Colonic mucosa (tissue), 4 donors: ENCODE results near the gene DHRS3. TPM values are rescaled to one million over a fixed set of nuclear protein-coding genes. Genes with fewer than 3 reads are reported as not detected.

Source experiments
- DNase-seq: peaks from one replicate; pipeline ENCODE4 v3.0.0-alpha.2; 2020
- H3K27ac ChIP-seq: fragments of 200-600 bp; one replicate; pipeline ENCODE4 v1.8.0; 2021
- H3K27me3 ChIP-seq: fragments of 200-600 bp; one replicate; pipeline ENCODE4 v1.8.0; 2021
- H3K36me3 ChIP-seq: fragments of 200-600 bp; one replicate; pipeline ENCODE4 v1.8.0; 2021
- H3K4me1 ChIP-seq: fragments of 200-600 bp; one replicate; pipeline ENCODE4 v1.8.0; 2021; ENCODE audit warnings: mild to moderate bottlenecking
- H3K4me3 ChIP-seq: fragments of 200-600 bp; one replicate; pipeline ENCODE4 v1.8.0; 2021
- H3K9ac ChIP-seq, 2 donors: one replicate each; pipeline ENCODE4 v1.7.0; 2013; ENCODE audit warnings: control low read depth in 2 of 2, low read depth in 2 of 2, low read length in 2 of 2
- H3K9me3 ChIP-seq: fragments of 200-600 bp; one replicate; pipeline ENCODE4 v1.8.0; 2021
- intact Hi-C: fragments of 100-400 bp; cut with DNase I; formaldehyde crosslinking; loops from one replicate; pipeline ENCODE4 v1.14.1; 2022
- total RNA-seq, 2 donors: library from RNA; stranded (reverse); fragmentation: NEBNext Ultra II Directional in 1 of 2; extraction: Animal tissue kit (Norgen Biotek cat#: 25700) in 1 of 2; gene quantifications; one replicate each; pipeline ENCODE4 v1.2.1, GENCODE V29; 2021
- TF ChIP-seq, protein P1 (sequence below): fragments of 200-600 bp; IDR thresholded peaks from one replicate; pipeline ENCODE4 v1.8.0; 2022; ENCODE audit warnings: antibody characterized with exemption, mild to moderate bottlenecking
- donor health status: healthy.
- donor health status: DM: no; HTN: no; CAD: no.
- donor health status: DM: no; HTN: no; CAD: no.

The DHRS3 gene
- total RNA-seq, 2 donors from 2014 or later: 69.6 to 120 TPM

DNA sequence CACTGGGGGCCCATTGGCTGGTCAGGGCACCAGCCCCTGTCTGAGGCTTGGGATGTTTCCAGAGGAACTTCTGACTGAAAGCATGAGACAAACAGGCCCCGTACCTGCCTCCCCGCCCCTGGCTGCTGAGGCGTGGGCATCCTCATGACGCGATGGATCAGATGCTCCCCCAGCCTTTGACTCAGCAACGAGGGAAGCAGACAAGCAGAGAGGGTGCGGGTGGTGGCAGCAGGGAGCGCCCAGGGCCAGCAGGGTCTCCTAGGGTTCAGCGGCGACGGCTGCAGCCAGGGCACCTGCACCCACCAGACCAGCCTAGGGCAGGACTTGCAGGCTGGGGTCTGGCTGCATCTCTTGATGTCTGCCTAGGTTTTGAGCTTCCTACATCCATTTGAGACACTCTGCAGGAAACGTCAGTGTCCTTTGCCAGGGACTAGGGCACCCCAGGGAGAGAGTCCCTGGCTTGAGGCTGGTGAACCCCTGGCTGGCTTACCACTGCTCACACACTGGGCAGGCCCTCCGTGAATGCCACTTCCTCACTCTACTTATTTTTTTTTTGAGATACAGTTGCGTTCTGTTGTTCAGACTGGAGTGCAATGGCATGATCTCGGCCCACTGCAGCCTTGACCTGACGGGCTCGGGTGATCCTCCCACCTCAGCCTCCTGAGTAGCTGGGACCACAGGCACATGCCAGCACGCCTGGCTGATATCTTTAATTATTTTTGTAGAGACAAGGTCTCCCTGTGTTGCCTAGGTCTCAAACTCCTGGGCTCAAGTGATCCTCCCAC, 63.3 kb downstream of the DHRS3 start:
- Histone ChIP-seq H3K9ac (no peak overlapping the region), H3K36me3 (no peaks in the 10 kb centered on the region), H3K27ac (no peak overlapping the region), H3K27me3 (no peaks in the 10 kb centered on the region), H3K4me3 (no peak overlapping the region), H3K9me3 (no peaks in the 10 kb centered on the region), H3K4me1 (no peaks in the 10 kb centered on the region)
- no peak for DNase-seq
- intact Hi-C loops: no loop called here
- TF ChIP-seq, protein P1, sequence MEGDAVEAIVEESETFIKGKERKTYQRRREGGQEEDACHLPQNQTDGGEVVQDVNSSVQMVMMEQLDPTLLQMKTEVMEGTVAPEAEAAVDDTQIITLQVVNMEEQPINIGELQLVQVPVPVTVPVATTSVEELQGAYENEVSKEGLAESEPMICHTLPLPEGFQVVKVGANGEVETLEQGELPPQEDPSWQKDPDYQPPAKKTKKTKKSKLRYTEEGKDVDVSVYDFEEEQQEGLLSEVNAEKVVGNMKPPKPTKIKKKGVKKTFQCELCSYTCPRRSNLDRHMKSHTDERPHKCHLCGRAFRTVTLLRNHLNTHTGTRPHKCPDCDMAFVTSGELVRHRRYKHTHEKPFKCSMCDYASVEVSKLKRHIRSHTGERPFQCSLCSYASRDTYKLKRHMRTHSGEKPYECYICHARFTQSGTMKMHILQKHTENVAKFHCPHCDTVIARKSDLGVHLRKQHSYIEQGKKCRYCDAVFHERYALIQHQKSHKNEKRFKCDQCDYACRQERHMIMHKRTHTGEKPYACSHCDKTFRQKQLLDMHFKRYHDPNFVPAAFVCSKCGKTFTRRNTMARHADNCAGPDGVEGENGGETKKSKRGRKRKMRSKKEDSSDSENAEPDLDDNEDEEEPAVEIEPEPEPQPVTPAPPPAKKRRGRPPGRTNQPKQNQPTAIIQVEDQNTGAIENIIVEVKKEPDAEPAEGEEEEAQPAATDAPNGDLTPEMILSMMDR: no peak

DNA sequence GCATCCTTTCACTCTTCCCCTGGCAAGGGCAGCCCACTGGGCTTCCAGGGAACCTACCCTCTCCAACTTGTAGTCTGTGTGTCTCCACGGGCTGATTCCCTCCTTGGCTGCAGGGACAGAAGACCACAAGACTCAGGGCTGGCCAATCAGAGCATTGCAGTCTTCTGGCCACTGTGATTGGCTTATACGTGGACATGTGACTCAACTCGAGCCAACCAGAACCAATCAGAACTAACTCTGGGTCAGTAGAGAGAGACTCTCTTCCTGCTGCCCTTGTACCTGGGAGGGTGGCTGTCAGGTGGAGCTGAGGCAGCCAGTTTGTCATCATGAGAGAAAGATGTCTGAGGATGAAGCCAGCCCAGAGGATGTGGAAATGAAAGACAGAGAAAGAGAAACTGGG, 64.0 kb downstream of the DHRS3 start:
- Histone ChIP-seq H3K27ac (no peak overlapping the region), H3K27me3 (no peaks in the 10 kb centered on the region), H3K9ac (no peak overlapping the region), H3K9me3 (no peaks in the 10 kb centered on the region), H3K4me1 (no peaks in the 10 kb centered on the region), H3K36me3 (no peaks in the 10 kb centered on the region), H3K4me3 (no peak overlapping the region)
- intact Hi-C loops: no loop called here
- DNase-seq: no peak
- TF ChIP-seq, protein P1: no peak

DNA sequence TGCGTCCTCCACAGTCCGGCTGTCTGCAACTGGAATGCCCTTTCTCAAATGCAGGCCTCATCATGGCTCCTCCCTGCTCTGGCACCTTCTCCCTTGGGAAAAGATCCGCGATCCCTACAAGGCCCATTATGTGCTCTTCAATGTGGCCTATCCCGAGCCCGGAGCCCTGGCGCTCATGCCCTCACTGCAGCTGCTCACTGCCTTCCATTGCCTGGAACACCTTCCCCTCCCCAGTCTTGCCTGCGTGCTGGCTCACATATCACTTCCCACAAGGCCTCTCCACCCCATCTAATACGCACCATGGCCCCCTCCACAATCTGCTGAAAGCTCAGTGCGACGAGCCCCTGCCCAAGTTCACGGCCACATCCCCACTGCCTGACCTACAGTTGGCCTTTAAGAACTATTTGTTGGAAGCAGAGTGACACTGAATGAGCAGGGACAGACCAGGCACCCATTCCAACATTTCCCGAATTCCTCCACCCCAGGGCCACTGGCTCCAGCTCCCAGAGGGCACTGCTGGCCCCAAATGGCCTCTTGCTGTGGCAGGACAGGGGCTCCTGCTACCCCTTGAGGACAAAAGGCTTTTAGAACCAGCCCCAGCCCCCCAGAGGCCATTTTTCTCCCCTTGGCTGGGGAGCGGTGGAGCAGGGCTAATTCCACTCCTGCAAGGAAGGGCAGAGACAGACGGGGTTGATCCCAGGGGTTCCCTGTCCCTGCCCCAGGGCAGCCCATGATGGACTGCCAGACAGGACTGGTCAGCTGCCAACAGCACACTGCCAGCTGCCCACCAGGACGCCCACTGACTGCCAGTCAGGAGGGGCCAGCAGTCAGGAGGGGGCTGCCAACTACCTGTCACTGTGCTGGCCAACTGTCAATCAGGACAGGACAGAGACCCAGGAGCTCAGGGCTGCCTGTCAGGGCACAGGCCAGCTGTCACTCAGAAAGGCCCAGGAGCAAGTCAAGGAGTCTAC, 64.8 kb downstream of the DHRS3 start:
- no peak overlapping the region for H3K9ac ChIP-seq
- H3K27me3 ChIP-seq: no peaks in the 10 kb centered on the region
- TF ChIP-seq, protein P1: no peak
- H3K36me3 ChIP-seq: no peaks in the 10 kb centered on the region
- no peaks in the 10 kb centered on the region for H3K9me3 ChIP-seq
- no peaks in the 10 kb centered on the region for H3K4me1 ChIP-seq
- no peak for DNase-seq
- peak overlapping the region; percentile 17 for H3K27ac ChIP-seq
- intact Hi-C loops: no loop called here
- H3K4me3 ChIP-seq: no peak overlapping the region

DNA sequence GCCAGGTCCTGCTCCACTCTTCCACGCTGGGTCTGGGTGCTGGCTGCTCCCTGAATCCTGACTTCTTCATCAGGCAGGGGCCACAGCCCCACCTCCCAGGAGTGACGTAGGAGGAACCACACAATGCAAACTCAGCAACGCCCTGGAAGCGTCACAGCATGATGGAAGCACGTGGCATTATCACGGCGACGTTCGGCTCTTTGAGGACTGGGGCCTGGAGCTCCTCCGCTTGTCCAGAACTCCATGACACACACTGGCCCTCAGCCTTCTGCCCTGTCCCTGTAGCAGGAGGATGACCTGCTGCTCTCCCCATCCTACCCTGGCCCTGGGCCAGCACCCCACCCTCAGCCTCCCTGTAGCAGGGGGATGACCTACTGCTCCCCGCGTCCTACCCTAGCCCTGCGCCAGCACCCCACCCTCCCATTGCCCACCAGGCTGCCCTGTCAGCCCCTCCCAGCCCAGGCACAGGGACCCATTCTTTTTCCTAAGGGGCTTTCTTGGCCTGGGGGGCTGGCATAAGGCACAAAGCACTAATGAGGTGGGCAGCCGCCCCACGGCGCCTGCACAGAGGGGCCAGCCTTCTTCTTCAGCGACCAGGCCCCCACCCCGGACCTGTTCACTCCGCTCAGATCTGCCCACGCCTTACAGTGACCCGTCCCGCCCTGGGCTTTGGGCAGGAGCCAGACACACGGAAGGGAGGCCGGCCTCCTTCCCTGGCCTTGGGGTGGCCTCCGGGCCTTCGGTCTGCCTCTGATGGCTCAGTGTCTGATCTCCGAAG, 65.7 kb downstream of the DHRS3 start:
- no peak overlapping the region for H3K27ac ChIP-seq
- no peaks in the 10 kb centered on the region for H3K27me3 ChIP-seq
- H3K4me1 ChIP-seq: no peaks in the 10 kb centered on the region
- TF ChIP-seq, protein P1: no peak
- DNase-seq: no peak
- no peak overlapping the region for H3K9ac ChIP-seq
- no peak overlapping the region for H3K4me3 ChIP-seq
- no peaks in the 10 kb centered on the region for H3K9me3 ChIP-seq
- H3K36me3 ChIP-seq: no peaks in the 10 kb centered on the region
- intact Hi-C loops: no loop called here

DNA sequence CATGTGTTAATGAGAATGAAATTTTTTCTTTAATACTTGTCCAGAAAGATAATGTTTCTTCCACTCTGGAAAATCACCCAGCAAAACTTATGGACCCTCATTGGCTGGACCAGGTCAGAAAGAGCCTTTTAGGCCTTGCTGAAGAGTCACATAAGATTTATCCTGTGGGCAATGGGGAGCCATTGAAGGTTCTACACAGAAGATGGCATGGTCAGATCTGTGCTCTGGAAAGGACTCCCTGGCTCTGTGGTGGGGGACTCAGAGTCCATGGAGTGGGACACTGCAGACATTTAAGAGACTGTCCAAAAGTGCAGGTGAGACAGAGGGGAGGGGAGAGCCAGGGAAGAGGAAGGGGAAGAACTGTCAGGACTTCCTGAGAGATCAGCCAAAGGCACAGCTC, 66.4 kb downstream of the DHRS3 start:
- Histone ChIP-seq H3K36me3 (no peaks in the 10 kb centered on the region), H3K9me3 (no peaks in the 10 kb centered on the region), H3K9ac (no peak overlapping the region), H3K4me1 (no peaks in the 10 kb centered on the region), H3K27ac (no peak overlapping the region), H3K27me3 (no peaks in the 10 kb centered on the region), H3K4me3 (no peak overlapping the region)
- TF ChIP-seq, protein P1: no peak
- intact Hi-C loops: no loop called here
- no peak for DNase-seq
